Body of pancreas (tissue), 4 donors: ENCODE results near the gene GSDMA.

Experiments used
- POLR2A ChIP-seq, 3 donors: fragments of 450-650 bp; IDR thresholded peaks; one replicate each; pipeline ENCODE4 v1.6.1; 2016; ENCODE audit warnings: antibody characterized with exemption in 3 of 3, mild to moderate bottlenecking in 2 of 3
- TF ChIP-seq, protein P1 (sequence below), 7 experiments: fragments of 450-650 bp in 4 of 7; fragments of 200-600 bp in 3 of 7; sonication (generic) in 3 of 7; IDR thresholded peaks; one replicate each; pipeline ENCODE4 v1.5.1; 2016 to 2019; ENCODE audit warnings: antibody characterized with exemption in 7 of 7

- TF ChIP-seq, protein P1, sequence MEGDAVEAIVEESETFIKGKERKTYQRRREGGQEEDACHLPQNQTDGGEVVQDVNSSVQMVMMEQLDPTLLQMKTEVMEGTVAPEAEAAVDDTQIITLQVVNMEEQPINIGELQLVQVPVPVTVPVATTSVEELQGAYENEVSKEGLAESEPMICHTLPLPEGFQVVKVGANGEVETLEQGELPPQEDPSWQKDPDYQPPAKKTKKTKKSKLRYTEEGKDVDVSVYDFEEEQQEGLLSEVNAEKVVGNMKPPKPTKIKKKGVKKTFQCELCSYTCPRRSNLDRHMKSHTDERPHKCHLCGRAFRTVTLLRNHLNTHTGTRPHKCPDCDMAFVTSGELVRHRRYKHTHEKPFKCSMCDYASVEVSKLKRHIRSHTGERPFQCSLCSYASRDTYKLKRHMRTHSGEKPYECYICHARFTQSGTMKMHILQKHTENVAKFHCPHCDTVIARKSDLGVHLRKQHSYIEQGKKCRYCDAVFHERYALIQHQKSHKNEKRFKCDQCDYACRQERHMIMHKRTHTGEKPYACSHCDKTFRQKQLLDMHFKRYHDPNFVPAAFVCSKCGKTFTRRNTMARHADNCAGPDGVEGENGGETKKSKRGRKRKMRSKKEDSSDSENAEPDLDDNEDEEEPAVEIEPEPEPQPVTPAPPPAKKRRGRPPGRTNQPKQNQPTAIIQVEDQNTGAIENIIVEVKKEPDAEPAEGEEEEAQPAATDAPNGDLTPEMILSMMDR (IDR thresholded peaks at IDR 0.05), result no peak
- no peak for TF ChIP-seq POLR2A (IDR thresholded peaks at IDR 0.05)
Measured at GRCh38 chr17:40000161-40000560, 37.4 kb downstream of the GSDMA start.
